Mononuclear cell (primary cell): ENCODE results near the gene LSM14B. TPM values are rescaled to one million over a fixed set of nuclear protein-coding genes. Genes with fewer than 3 reads are reported as not detected.

ENCODE experiments used
- H3K27me3 ChIP-seq: 2 replicates; pipeline ENCODE4 v1.6.0; 2011; ENCODE audit warnings: low read length, control low read depth; ENCODE audit not compliant: insufficient read depth
- H3K4me1 ChIP-seq: 2 replicates; pipeline ENCODE4 v1.5.1; 2011; ENCODE audit warnings: mild to moderate bottlenecking, low read length, control low read depth; ENCODE audit not compliant: insufficient read depth
- H3K4me3 ChIP-seq: 2 replicates; pipeline ENCODE4 v1.5.1; 2011; ENCODE audit warnings: mild to moderate bottlenecking, low read length, moderate library complexity
- H3K9me3 ChIP-seq: 2 replicates; pipeline ENCODE4 v1.5.1; 2011; ENCODE audit warnings: low read depth, mild to moderate bottlenecking, control low read depth, low read length
- total RNA-seq: library from RNA; depleted of rRNA; stranded (reverse); fragments of >200 nt; gene quantifications from one replicate; pipeline ENCODE4 v1.2.3, GENCODE V29; 2012

The LSM14B gene
- total RNA-seq, 1 donor, result 17.8 TPM

GRCh38 chr20:62168061-62168460 is 45.8 kb downstream of the LSM14B start:
- no peaks in the 10 kb centered on the region for H3K9me3 ChIP-seq
- no peaks in the 10 kb centered on the region for H3K4me1 ChIP-seq
- no peak overlapping the region for H3K4me3 ChIP-seq
- no peaks in the 10 kb centered on the region for H3K27me3 ChIP-seq

- H3K27me3 ChIP-seq, result no peaks in the 10 kb centered on the region
- no peaks in the 10 kb centered on the region for H3K4me1 ChIP-seq
These were observed 46.7 kb downstream of the LSM14B start for GRCh38 chr20:62168890-62169435.

GRCh38 chr20:62170536-62170935 is 48.3 kb downstream of the LSM14B start:
- Histone ChIP-seq H3K4me1 (no peaks in the 10 kb centered on the region), H3K27me3 (no peaks in the 10 kb centered on the region), H3K4me3 (no peak overlapping the region), H3K9me3 (no peaks in the 10 kb centered on the region)

More at GRCh38 chr20:62168890-62169435, 46.7 kb downstream of the LSM14B start:
- Histone ChIP-seq H3K9me3 (no peaks in the 10 kb centered on the region), H3K4me3 (no peak overlapping the region)

GRCh38 chr20:62171245-62171644 is 49.0 kb downstream of the LSM14B start:
- Histone ChIP-seq H3K9me3 (no peaks in the 10 kb centered on the region), H3K4me3 (no peak overlapping the region), H3K4me1 (no peaks in the 10 kb centered on the region), H3K27me3 (no peaks in the 10 kb centered on the region)

- H3K9me3 ChIP-seq, result no peaks in the 10 kb centered on the region
These were observed 50.4 kb downstream of the LSM14B start for GRCh38 chr20:62172666-62173065.

GRCh38 chr20:62174021-62174804 is 51.9 kb downstream of the LSM14B start:
- Histone ChIP-seq H3K27me3 (no peaks in the 10 kb centered on the region), H3K4me3 (no peak overlapping the region), H3K4me1 (no peaks in the 10 kb centered on the region), H3K9me3 (no peaks in the 10 kb centered on the region)

More at GRCh38 chr20:62172666-62173065, 50.4 kb downstream of the LSM14B start:
- Histone ChIP-seq H3K4me3 (no peak overlapping the region), H3K4me1 (no peaks in the 10 kb centered on the region), H3K27me3 (no peaks in the 10 kb centered on the region)

- Histone ChIP-seq H3K9me3 (no peaks in the 10 kb centered on the region), H3K27me3 (no peaks in the 10 kb centered on the region), H3K4me1 (no peaks in the 10 kb centered on the region), H3K4me3 (no peak overlapping the region)
These were observed 52.8 kb downstream of the LSM14B start for GRCh38 chr20:62174870-62175624.

- Histone ChIP-seq H3K4me3 (no peak overlapping the region), H3K27me3 (no peaks in the 10 kb centered on the region), H3K4me1 (no peaks in the 10 kb centered on the region), H3K9me3 (no peaks in the 10 kb centered on the region)
These were observed 53.4 kb downstream of the LSM14B start for GRCh38 chr20:62175711-62176110.

GRCh38 chr20:62176866-62177265 is 54.6 kb downstream of the LSM14B start:
- H3K27me3 ChIP-seq, result no peaks in the 10 kb centered on the region
- no peaks in the 10 kb centered on the region for H3K9me3 ChIP-seq
- no peak overlapping the region for H3K4me3 ChIP-seq
- H3K4me1 ChIP-seq, result peaks cover 2% of the 10 kb centered on the region

- no peak overlapping the region for H3K4me3 ChIP-seq
- H3K9me3 ChIP-seq, result no peaks in the 10 kb centered on the region
- peaks cover 6% of the 10 kb centered on the region for H3K4me1 ChIP-seq
- H3K27me3 ChIP-seq, result no peaks in the 10 kb centered on the region
These were observed 55.0 kb downstream of the LSM14B start for GRCh38 chr20:62177307-62177706.

GRCh38 chr20:62178316-62179161 is 56.3 kb downstream of the LSM14B start:
- Histone ChIP-seq H3K4me1 (peaks cover 10% of the 10 kb centered on the region), H3K27me3 (no peaks in the 10 kb centered on the region), H3K4me3 (no peak overlapping the region), H3K9me3 (no peaks in the 10 kb centered on the region)

GRCh38 chr20:62179162-62179504 is 56.9 kb downstream of the LSM14B start:
- peaks cover 16% of the 10 kb centered on the region for H3K4me1 ChIP-seq
- H3K9me3 ChIP-seq, result no peaks in the 10 kb centered on the region
- H3K4me3 ChIP-seq, result no peak overlapping the region
- H3K27me3 ChIP-seq, result no peaks in the 10 kb centered on the region

- Histone ChIP-seq H3K9me3 (no peaks in the 10 kb centered on the region), H3K4me1 (peaks cover 36% of the 10 kb centered on the region), H3K4me3 (no peak overlapping the region), H3K27me3 (no peaks in the 10 kb centered on the region)
These were observed 59.5 kb downstream of the LSM14B start for GRCh38 chr20:62181808-62182207.

GRCh38 chr20:62182469-62183425 is 60.5 kb downstream of the LSM14B start, which contains the start of gene MTG2:
MTG2 (plus strand) TSS chr20:62183028; CDS start chr20:62193421, 10,393 bp downstream.
- no peaks in the 10 kb centered on the region for H3K27me3 ChIP-seq
- no peaks in the 10 kb centered on the region for H3K9me3 ChIP-seq
- peak within 1 kb of the TSS; percentile 89 for H3K4me3 ChIP-seq
- peaks cover 45% of the 10 kb centered on the region for H3K4me1 ChIP-seq
